Osteocyte (in vitro differentiated cells): ENCODE measurements around the gene FAM3D. TPM values are rescaled to one million over a fixed set of nuclear protein-coding genes. Genes with fewer than 3 reads are reported as not detected.

ENCODE experiments used
- DNase-seq: peaks from one replicate; pipeline ENCODE4 v3.0.0; 2021; ENCODE audit warnings: mixed read lengths; ENCODE audit not compliant: unreplicated experiment; ENCODE audit errors: extremely low spot score
- H3K27ac Mint-ChIP-seq: one replicate; pipeline ENCODE4 v1.8.0; 2021; ENCODE audit warnings: mild to moderate bottlenecking, mixed read lengths; ENCODE audit not compliant: unreplicated experiment
- H3K27me3 Mint-ChIP-seq: one replicate; pipeline ENCODE4 v1.8.0; 2021; ENCODE audit warnings: mixed read lengths; ENCODE audit not compliant: unreplicated experiment
- H3K36me3 Mint-ChIP-seq: one replicate; pipeline ENCODE4 v1.8.0; 2021; ENCODE audit warnings: mixed read lengths; ENCODE audit not compliant: unreplicated experiment
- H3K4me1 Mint-ChIP-seq: one replicate; pipeline ENCODE4 v1.8.0; 2021; ENCODE audit warnings: mixed read lengths; ENCODE audit not compliant: unreplicated experiment
- H3K4me3 Mint-ChIP-seq: one replicate; pipeline ENCODE4 v1.8.0; 2021; ENCODE audit warnings: mild to moderate bottlenecking, moderate library complexity, mixed read lengths; ENCODE audit not compliant: unreplicated experiment
- H3K9me3 Mint-ChIP-seq: one replicate; pipeline ENCODE4 v1.8.0; 2021; ENCODE audit warnings: mixed read lengths; ENCODE audit not compliant: unreplicated experiment
- CTCF ChIP-seq: fragments of 200-600 bp; sonication (generic); IDR thresholded peaks from 2 replicates; pipeline ENCODE4 v1.5.0; 2021; ENCODE audit warnings: antibody characterized with exemption, mild to moderate bottlenecking, moderate library complexity
- total RNA-seq: library from RNA; stranded (reverse); gene quantifications from 2 replicates; pipeline ENCODE4 v1.2.1, GENCODE V29; 2021

Gene FAM3D
- total RNA-seq, 1 donor from 2014 or later: not detected

GRCh38 chr3:58657036-58657520, 9.5 kb downstream of the FAM3D start:
- Mint-ChIP-seq H3K36me3 (no peaks in the 10 kb centered on the region), H3K4me1 (no peaks in the 10 kb centered on the region), H3K27me3 (peaks cover 24% of the 10 kb centered on the region), H3K27ac (no peak overlapping the region), H3K9me3 (no peaks in the 10 kb centered on the region), H3K4me3 (no peak overlapping the region)
- DNase-seq: no peak
- TF ChIP-seq CTCF: no peak

- TF ChIP-seq CTCF: no peak
- no peaks in the 10 kb centered on the region for H3K4me1 Mint-ChIP-seq
- DNase-seq: no peak
- H3K36me3 Mint-ChIP-seq: no peaks in the 10 kb centered on the region
- H3K4me3 Mint-ChIP-seq: no peak overlapping the region
- no peaks in the 10 kb centered on the region for H3K9me3 Mint-ChIP-seq
- H3K27me3 Mint-ChIP-seq: peaks cover 24% of the 10 kb centered on the region
- no peak overlapping the region for H3K27ac Mint-ChIP-seq
These were observed 9.9 kb downstream of the FAM3D start for GRCh38 chr3:58656631-58657030.

GRCh38 chr3:58654466-58654865, 12.1 kb downstream of the FAM3D start:
- no peak for DNase-seq
- TF ChIP-seq CTCF: no peak
- peaks cover 2% of the 10 kb centered on the region for H3K4me1 Mint-ChIP-seq
- peaks cover 24% of the 10 kb centered on the region for H3K27me3 Mint-ChIP-seq
- H3K36me3 Mint-ChIP-seq: no peaks in the 10 kb centered on the region
- H3K27ac Mint-ChIP-seq: no peak overlapping the region
- H3K4me3 Mint-ChIP-seq: no peak overlapping the region
- H3K9me3 Mint-ChIP-seq: no peaks in the 10 kb centered on the region

GRCh38 chr3:58652624-58653023, 13.9 kb downstream of the FAM3D start:
- DNase-seq: no peak
- H3K27me3 Mint-ChIP-seq: peaks cover 24% of the 10 kb centered on the region
- no peak overlapping the region for H3K4me3 Mint-ChIP-seq
- TF ChIP-seq CTCF: no peak
- no peaks in the 10 kb centered on the region for H3K9me3 Mint-ChIP-seq
- no peak overlapping the region for H3K27ac Mint-ChIP-seq
- peaks cover 2% of the 10 kb centered on the region for H3K4me1 Mint-ChIP-seq
- no peaks in the 10 kb centered on the region for H3K36me3 Mint-ChIP-seq

GRCh38 chr3:58651276-58651675, 15.3 kb downstream of the FAM3D start:
- Mint-ChIP-seq H3K4me1 (peaks cover 4% of the 10 kb centered on the region), H3K27ac (no peak overlapping the region), H3K9me3 (no peaks in the 10 kb centered on the region), H3K36me3 (no peaks in the 10 kb centered on the region), H3K27me3 (peaks cover 13% of the 10 kb centered on the region), H3K4me3 (no peak overlapping the region)
- no peak for TF ChIP-seq CTCF
- DNase-seq: no peak
